GM13976 (cell line): ENCODE data around the gene SPATA20.

Experiments used
- DNase-seq: peaks from one replicate; pipeline ENCODE4 v3.0.0; 2012; ENCODE audit warnings: low spot score
- CTCF ChIP-seq: IDR thresholded peaks from 2 replicates; pipeline ENCODE4 v1.5.1; 2012; ENCODE audit warnings: borderline replicate concordance, mild to moderate bottlenecking; ENCODE audit not compliant: insufficient read depth; ENCODE audit errors: extremely low read depth, missing control alignments, control extremely low read depth
- in situ Hi-C: fragments of 300-500 bp; cut with MboI; formaldehyde crosslinking; loops from one replicate; pipeline ENCODE4 v1.12.0; 2022; ENCODE audit warnings: low sequenced_read_pairs, mixed read lengths, inconsistent platforms; ENCODE audit not compliant: unreplicated experiment

The SPATA20 gene

GRCh38 chr17:50534222-50534978, 12.6 kb upstream of the SPATA20 start:
- TF ChIP-seq CTCF: no peak
- no peak for DNase-seq
- in situ Hi-C loops: no loop called here

GRCh38 chr17:50534979-50535326, 12.0 kb upstream of the SPATA20 start:
- in situ Hi-C loops: no loop called here
- no peak for TF ChIP-seq CTCF
- no peak for DNase-seq

- DNase-seq: no peak
- TF ChIP-seq CTCF: no peak
- in situ Hi-C loops: no loop called here
Measured at GRCh38 chr17:50535407-50535806, 11.6 kb upstream of the SPATA20 start.

- in situ Hi-C loops: no loop called here
- DNase-seq: no peak
- no peak for TF ChIP-seq CTCF
Measured at GRCh38 chr17:50536683-50537646, 10.0 kb upstream of the SPATA20 start.

- TF ChIP-seq CTCF: no peak
- no peak for DNase-seq
- in situ Hi-C loops: no loop called here
Measured at GRCh38 chr17:50537721-50538548, 9.0 kb upstream of the SPATA20 start.
